Measurements from ENCODE around the gene LRMDA. TPM values are rescaled to one million over a fixed set of nuclear protein-coding genes. Genes with fewer than 3 reads are reported as not detected.
"Not testable (repeated sequence)": the region's sequence is repeated elsewhere in the genome, so short reads cannot be mapped to it uniquely, and the experiment has no call there.

LRMDA gene
- total RNA-seq, 1 donor, result 32.6 TPM

GRCh38 chr10:75762431-75762802, 331.0 kb downstream of the LRMDA start:
- DNase-seq (ENCODE audit: low read depth in 2 of 3, low spot score in 2 of 3), result no peak

DNA sequence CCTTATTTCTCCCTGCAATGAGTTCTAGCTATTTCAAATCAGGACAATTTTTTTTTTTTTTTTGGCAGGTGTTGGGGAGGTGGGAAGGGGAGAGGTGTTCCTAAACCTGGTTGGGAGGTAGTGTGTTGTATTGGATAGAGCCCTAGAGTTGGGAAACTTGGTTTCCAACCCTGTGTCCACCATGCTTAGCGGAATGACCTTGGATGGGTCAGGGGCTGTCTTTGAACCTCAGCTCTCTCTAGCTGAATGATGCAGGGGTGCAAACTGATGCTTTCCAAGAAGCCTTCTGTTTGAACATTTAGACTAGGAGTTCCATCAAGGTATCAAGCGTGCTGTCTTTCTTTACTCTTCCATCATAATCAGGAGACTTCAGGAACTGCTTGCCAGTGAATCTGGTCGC, 332.2 kb downstream of the LRMDA start:
- no peak for DNase-seq (ENCODE audit: low read depth in 2 of 3, low spot score in 2 of 3)

DNA sequence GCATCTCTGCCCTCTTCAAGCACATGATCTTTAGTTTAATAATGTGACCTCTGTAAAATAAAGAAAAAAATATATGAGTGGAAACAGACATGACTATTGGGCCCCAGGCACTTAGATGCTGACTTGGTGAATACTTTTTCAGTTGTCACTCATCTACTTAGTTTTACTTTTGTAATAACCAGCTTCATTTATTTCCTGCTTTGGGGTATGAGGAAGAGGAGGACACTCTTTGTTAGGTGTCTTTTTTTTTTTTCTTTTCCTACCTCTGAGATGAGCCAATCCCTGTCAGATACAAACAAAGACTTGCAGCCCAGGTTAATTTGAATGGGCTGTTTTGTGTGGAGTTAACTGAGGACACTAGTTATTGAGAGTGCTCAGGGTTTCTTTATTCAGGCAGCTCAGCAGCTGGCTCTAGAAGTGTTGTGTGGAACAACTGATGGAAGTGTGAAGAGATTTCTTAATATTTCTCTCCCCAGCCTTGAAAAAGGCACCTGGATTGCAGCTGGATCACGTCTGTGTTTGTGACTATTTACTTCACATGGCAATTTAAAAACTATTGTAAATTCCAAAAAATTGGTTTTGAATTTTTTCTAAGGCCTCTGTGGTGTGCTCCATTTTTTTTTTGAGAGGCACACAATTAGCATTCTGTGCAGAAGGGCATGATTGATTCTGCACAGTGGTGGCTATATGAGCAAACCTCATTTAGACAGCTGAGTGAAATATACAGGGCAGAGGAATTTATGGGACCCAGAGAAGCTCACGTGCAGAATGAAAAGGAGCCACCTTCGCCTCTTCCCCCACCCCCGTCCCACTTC, 333.8 kb downstream of the LRMDA start:
- no peak for DNase-seq (ENCODE audit: low read depth in 2 of 3, low spot score in 2 of 3)

DNA sequence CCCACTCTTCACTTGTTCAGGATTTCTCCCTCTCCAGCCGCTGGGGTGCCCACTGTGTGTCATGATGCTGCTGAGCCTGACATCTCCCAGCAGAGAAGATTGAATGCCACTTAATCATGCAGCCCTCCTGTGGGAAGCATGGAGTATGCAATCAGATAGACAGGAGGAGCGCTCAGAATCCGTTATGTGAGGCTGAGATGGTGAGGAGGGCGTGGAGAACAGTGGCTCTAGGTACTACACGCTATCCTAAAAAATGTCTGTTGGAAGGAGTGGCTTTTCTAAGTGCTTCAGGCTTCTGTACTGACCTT, 334.3 kb downstream of the LRMDA start:
- DNase-seq (ENCODE audit: low read depth in 2 of 3, low spot score in 2 of 3), result no peak

DNA sequence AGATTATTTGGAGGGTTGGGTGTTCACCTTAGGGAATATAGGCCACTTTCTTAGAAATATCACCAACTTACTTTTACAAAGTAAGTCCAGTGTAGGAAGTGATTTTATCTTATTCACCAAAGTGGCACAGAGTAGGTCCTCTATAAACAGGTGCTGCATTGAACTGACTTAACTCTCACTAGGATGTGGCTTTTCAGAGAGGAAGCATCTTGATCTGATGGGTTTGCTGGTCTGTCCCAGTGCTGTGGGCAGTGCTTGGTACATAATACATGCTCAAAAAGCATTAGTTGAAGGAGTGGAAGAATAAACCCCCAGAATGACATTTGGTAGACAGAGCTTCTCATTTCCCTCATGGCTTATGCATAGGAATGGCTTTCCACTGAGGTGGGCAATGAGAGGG, 334.7 kb downstream of the LRMDA start:
- DNase-seq (ENCODE audit: low read depth in 2 of 3, low spot score in 2 of 3), result peak in 2 of 3 donors; percentile 38 to 85

DNA sequence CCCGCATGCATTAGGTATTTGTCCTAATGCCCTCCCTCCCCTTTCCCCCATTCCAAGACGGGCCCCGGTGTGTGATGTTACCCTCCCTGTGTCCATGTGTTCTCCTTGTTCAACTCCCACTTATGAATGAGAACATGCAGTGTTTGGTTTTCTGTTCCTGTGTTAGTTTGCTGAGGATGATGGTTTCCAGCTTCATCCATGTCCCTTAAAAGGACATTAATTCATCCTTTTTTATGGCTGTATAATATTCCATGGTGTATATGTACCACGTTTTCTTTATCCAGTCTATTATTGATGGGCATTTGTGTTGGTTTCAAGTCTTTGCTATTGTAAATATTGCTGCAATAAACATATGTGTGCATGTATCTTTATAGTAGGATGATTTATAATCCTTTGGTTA, 335.3 kb downstream of the LRMDA start:
- DNase-seq (ENCODE audit: low read depth in 2 of 3, low spot score in 2 of 3), result not testable (repeated sequence)

DNA sequence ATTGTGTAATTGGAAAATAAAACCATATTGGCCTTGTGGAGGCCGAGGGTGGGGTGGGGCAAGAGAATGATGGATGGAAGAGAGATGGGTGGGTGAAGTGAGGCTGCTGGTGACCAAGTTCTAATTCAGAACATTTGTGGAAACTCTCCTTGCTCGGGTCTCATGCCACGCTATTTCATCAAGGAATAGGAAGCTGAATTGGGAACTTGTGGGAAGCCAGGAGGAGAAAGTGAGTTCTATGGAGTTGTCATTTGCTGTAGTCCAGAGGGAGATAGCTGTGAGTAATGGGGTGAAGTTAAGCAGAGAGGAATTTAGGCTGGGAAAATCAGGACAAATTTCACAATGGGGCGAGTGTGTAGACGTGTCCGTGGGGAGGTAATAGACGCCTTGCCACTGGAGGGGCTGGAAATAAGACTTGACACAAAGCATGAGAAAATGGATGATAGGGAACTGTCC, 339.2 kb downstream of the LRMDA start:
- DNase-seq (ENCODE audit: low read depth in 2 of 3, low spot score in 2 of 3), result no peak

GRCh38 chr10:75771606-75772005, 340.2 kb downstream of the LRMDA start:
- DNase-seq (ENCODE audit: low read depth in 2 of 3, low spot score in 2 of 3), result no peak

GRCh38 chr10:75772153-75772887, 340.9 kb downstream of the LRMDA start:
- DNase-seq (ENCODE audit: low read depth in 2 of 3, low spot score in 2 of 3), result peak in 2 of 3 donors; percentile 56 to 70

DNA sequence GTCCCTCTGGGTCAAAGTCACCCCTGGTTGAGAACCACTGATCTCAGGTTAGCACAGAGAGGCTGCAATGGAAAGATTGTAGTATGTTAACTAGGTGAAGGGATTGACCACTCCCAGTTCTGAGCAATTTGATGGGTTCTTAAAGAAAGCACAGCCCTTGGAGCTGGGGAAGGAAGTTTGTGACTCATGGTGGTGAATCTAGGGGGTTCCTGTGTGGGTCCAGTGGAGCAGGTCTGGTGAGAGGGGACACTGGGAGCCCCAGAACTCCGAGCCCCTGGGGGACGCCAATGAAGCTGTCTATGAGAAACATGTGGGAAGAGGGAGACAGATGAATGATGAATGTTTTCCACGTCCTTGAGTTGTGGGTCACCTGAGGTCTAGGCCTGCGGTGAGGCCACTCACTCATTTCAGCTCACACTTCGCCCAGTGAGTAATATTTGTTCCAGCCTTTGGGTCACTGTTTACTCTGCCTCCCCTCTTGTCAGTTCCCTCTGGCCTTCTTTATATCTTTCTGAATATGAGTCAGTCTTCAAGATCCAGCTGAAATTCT, 341.9 kb downstream of the LRMDA start:
- DNase-seq (ENCODE audit: low read depth in 2 of 3, low spot score in 2 of 3), result peak in 2 of 3 donors; percentile 63 to 77

GRCh38 chr10:75773813-75774782, 342.7 kb downstream of the LRMDA start:
- no peak for DNase-seq (ENCODE audit: low read depth in 2 of 3, low spot score in 2 of 3)

DNA sequence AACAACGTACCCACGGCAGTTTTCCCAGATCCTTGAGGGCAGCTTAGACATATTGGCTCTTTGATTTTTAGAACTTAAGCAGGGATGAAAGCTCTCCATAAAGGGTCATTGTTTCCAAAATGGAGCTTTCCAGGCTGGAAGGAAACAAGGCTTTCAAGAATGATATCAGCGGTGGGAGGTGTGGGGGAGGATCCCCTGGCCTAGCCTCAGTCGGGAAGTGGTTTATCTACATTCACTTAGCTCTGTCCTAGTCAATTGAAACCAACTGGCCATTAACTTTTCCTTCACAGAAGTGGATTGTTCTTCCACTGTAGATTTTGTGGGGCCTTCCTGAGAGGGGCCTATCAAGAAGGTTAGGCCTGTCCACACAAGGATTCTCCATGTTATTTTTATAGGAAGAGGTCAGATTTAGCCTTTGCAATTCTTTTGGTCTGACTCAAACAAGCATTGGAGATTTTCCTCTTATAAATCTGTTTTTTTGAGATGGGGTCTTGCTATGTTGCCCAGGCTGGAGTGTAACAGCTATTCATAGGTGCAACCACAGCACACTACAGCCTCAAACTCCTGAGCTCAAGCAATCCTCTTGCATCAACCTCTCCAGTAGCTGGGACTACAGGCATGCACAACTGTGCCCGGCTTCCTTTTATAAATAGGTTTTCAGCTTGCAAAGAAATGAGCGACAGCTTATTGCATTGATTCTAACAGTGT, 343.5 kb downstream of the LRMDA start:
- no peak for DNase-seq (ENCODE audit: low read depth in 2 of 3, low spot score in 2 of 3)

DNA sequence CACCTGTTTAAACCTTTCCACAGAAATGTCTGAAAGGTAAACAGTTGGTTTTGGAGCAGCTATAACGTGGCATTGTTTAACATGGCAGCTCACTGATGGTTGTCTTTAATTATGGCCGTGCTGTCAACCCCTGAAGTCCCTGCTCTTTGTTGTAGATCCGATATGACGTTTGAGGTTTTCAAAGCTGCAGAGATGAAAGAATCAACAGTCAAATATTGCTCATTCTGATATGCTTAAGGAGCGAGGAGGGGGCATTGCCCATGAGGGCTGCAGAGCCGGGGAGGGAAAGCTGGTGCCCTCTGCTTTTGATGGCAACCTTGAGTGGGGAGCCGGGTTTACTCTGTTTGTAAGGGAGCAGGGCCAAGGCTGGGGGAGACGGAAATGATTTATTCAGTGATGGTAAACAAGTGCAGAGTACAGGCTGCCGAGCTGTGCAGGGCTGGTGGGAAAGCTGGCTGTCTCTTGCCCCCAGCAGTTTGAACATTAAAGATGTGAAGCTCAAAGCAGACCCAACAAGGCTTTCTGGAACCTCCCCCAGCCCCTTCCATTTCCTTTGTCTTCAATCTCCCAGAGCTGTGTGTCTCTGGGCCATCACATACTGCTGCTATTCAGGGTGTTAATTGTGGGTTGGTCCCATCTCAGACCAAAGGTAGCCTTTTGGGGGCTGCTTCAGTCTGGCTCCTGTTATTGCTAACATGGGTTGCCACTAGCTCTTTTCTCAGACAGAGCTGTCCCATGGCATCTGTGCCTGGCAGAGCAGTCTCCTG, 345.5 kb downstream of the LRMDA start:
- DNase-seq (ENCODE audit: low read depth in 2 of 3, low spot score in 2 of 3), result no peak

DNA sequence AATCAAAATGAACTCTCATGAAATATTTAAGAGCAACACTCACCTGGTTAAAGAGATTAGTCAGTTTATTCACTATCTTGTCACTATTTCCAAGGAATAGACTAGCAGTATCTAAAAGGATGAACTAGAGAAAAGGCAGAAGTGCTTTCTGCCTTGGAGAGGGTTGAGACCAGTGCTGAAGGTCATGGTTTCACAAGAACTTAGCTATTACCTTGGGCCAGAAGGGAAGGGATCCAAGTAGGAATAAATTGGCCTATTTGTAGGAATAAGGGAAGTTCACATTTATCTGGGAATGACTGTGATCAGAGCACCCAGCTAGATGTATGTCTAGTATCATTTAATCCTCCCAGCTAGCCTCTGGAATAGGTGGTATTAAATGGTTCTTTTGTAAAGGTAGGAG, 347.2 kb downstream of the LRMDA start:
- DNase-seq (ENCODE audit: low read depth in 2 of 3, low spot score in 2 of 3), result no peak

GRCh38 chr10:75779276-75779675, 347.9 kb downstream of the LRMDA start:
- no peak for DNase-seq (ENCODE audit: low read depth in 2 of 3, low spot score in 2 of 3)

GRCh38 chr10:75782463-75783248, 351.2 kb downstream of the LRMDA start:
- no peak for DNase-seq (ENCODE audit: low read depth in 2 of 3, low spot score in 2 of 3)

GRCh38 chr10:75788394-75789205, 357.2 kb downstream of the LRMDA start:
- no peak for DNase-seq (ENCODE audit: low read depth in 2 of 3, low spot score in 2 of 3)

GRCh38 chr10:75793848-75794247, 362.4 kb downstream of the LRMDA start:
- DNase-seq (ENCODE audit: low read depth in 2 of 3, low spot score in 2 of 3), result no peak
